IMR-90 (cell line): ENCODE data around the gene DPM1. TPM values are rescaled to one million over a fixed set of nuclear protein-coding genes. Genes with fewer than 3 reads are reported as not detected.

Source experiments
- ATAC-seq: fragments of 200-7000 bp; cut with Tn5 transposase; 2 replicates; pipeline ENCODE4 v1.9.1; 2020; ENCODE audit warnings: low read depth, mild to moderate bottlenecking, moderate library complexity
- BruUV-seq: library from RNA; stranded (reverse); fragments of 400-500 nt; replicated peaks from 2 replicates; lab custom pipeline; 2021; lab: Mats Ljungman, UMichigan
- CTCF ChIA-PET: fragments of 300-600 bp; formaldehyde crosslinking; extraction: SDS; loops from one replicate; lab custom pipeline; 2021; ENCODE audit warnings: antibody characterized with exemption; lab: Yijun Ruan, JAX
- POLR2A ChIA-PET: fragments of 300-600 bp; sonication (Branson Sonifier 250); formaldehyde crosslinking; loops from one replicate; lab custom pipeline; 2022; ENCODE audit warnings: antibody characterized with exemption; ENCODE audit not compliant: unreplicated experiment; lab: Charles Lee
- DNase-seq: peaks from one replicate; pipeline ENCODE4 v3.0.0; 2013
- H2AFZ ChIP-seq: replicated peaks from 2 replicates; pipeline ENCODE3; 2013; ENCODE audit warnings: low read length, mild to moderate bottlenecking; ENCODE audit not compliant: poor library complexity
- H2AK5ac ChIP-seq: 2 replicates; pipeline ENCODE4 v1.6.1; 2013; ENCODE audit warnings: low read depth, low read length, inconsistent platforms
- H2AK9ac ChIP-seq: replicated peaks from 2 replicates; pipeline ENCODE3; 2013; ENCODE audit warnings: mild to moderate bottlenecking, low read depth, low read length, moderate library complexity; ENCODE audit not compliant: poor library complexity
- H2BK120ac ChIP-seq: 2 replicates; pipeline ENCODE4 v1.6.1; 2013; ENCODE audit warnings: low read depth, low read length, inconsistent platforms
- H2BK15ac ChIP-seq: 3 replicates; pipeline ENCODE4 v1.6.1; 2013; ENCODE audit warnings: low read depth, low read length, inconsistent platforms
- H2BK20ac ChIP-seq: 2 replicates; pipeline ENCODE4 v1.6.1; 2013; ENCODE audit warnings: low read depth, mild to moderate bottlenecking, inconsistent platforms, low read length, moderate library complexity
- H2BK5ac ChIP-seq: 2 replicates; pipeline ENCODE4 v1.6.1; 2013; ENCODE audit warnings: mild to moderate bottlenecking, low read depth, low read length, inconsistent platforms; ENCODE audit not compliant: poor library complexity, severe bottlenecking
- H3K14ac ChIP-seq: replicated peaks from 2 replicates; pipeline ENCODE4 v1.6.1; 2013; ENCODE audit warnings: low read depth, low read length, inconsistent platforms
- H3K18ac ChIP-seq: 2 replicates; pipeline ENCODE4 v1.6.1; 2013; ENCODE audit warnings: low read depth, low read length, control low read depth
- H3K23ac ChIP-seq: 2 replicates; pipeline ENCODE4 v1.6.1; 2013; ENCODE audit warnings: low read depth, low read length, inconsistent platforms
- H3K27ac ChIP-seq: 2 replicates; pipeline ENCODE4 v1.5.1; 2013; ENCODE audit warnings: mild to moderate bottlenecking, control low read depth, low read length; ENCODE audit not compliant: insufficient read depth
- H3K27me3 ChIP-seq: 2 replicates; pipeline ENCODE4 v1.6.1; 2013; ENCODE audit warnings: low read length; ENCODE audit not compliant: control insufficient read depth, insufficient read depth
- H3K36me3 ChIP-seq: 2 replicates; pipeline ENCODE4 v1.6.1; 2013; ENCODE audit warnings: low read length, mixed read lengths; ENCODE audit not compliant: control insufficient read depth, insufficient read depth
- H3K4ac ChIP-seq: 2 replicates; pipeline ENCODE4 v1.6.1; 2013; ENCODE audit warnings: low read depth, low read length, inconsistent platforms
- H3K4me1 ChIP-seq: 2 replicates; pipeline ENCODE4 v1.6.1; 2013; ENCODE audit warnings: low read length, mixed read lengths; ENCODE audit not compliant: control insufficient read depth, insufficient read depth
- H3K4me2 ChIP-seq: 2 replicates; pipeline ENCODE4 v1.6.1; 2013; ENCODE audit warnings: low read depth, mild to moderate bottlenecking, control low read depth, low read length, moderate library complexity
- H3K4me3 ChIP-seq: 2 replicates; pipeline ENCODE4 v1.5.1; 2013; ENCODE audit warnings: low read depth, mild to moderate bottlenecking, control low read depth, low read length, moderate library complexity; ENCODE audit not compliant: insufficient read depth
- H3K56ac ChIP-seq: 2 replicates; pipeline ENCODE4 v1.6.1; 2013; ENCODE audit warnings: low read length, inconsistent platforms; ENCODE audit not compliant: insufficient read depth; ENCODE audit errors: extremely low read depth
- H3K79me1 ChIP-seq, 2 experiments: 2 replicates each; pipeline ENCODE4 v1.6.1; 2013; ENCODE audit warnings: low read length in 2 of 2, inconsistent platforms in 1 of 2, low read depth in 1 of 2
- H3K9ac ChIP-seq: 2 replicates; pipeline ENCODE4 v1.6.1; 2013; ENCODE audit warnings: low read depth, low read length, control low read depth
- H3K9me1 ChIP-seq: 2 replicates; pipeline ENCODE4 v1.6.1; 2013; ENCODE audit warnings: low read length, inconsistent platforms; ENCODE audit not compliant: insufficient read depth
- H3K9me3 ChIP-seq: 2 replicates; pipeline ENCODE4 v1.6.1; 2013; ENCODE audit warnings: low read length; ENCODE audit not compliant: control insufficient read depth, insufficient read depth
- H4K20me1 ChIP-seq: 2 replicates; pipeline ENCODE4 v1.6.1; 2013; ENCODE audit warnings: low read length, inconsistent platforms; ENCODE audit not compliant: insufficient read depth
- H4K5ac ChIP-seq: 2 replicates; pipeline ENCODE4 v1.6.1; 2013; ENCODE audit warnings: mild to moderate bottlenecking, low read depth, low read length, control low read depth
- H4K8ac ChIP-seq, 2 experiments: 2 replicates each; pipeline ENCODE4 v1.6.1; 2013; ENCODE audit warnings: low read depth in 2 of 2, low read length in 2 of 2, control low read depth in 1 of 2, inconsistent platforms in 1 of 2
- H4K91ac ChIP-seq: 2 replicates; pipeline ENCODE4 v1.6.1; 2013; ENCODE audit warnings: low read depth, low read length, inconsistent platforms; ENCODE audit not compliant: insufficient read depth
- BHLHE40 ChIP-seq: fragments of 150-350 bp; IDR thresholded peaks from 2 replicates; pipeline ENCODE4 v1.6.1; 2016; ENCODE audit warnings: mild to moderate bottlenecking, low read depth, low read length
- CEBPB ChIP-seq: IDR thresholded peaks from 2 replicates; pipeline ENCODE4 v1.6.1; 2012; ENCODE audit warnings: low read depth, low read length, improper control_type of control experiment
- CHD1 ChIP-seq: IDR thresholded peaks from 2 replicates; pipeline ENCODE4 v1.6.1; 2012; ENCODE audit warnings: low read depth, low read length, improper control_type of control experiment
- ELK1 ChIP-seq: fragments of 150-350 bp; IDR thresholded peaks from 2 replicates; pipeline ENCODE4 v1.6.1; 2016; ENCODE audit warnings: low read depth, mild to moderate bottlenecking, low read length, moderate library complexity, borderline replicate concordance
- FOS ChIP-seq: fragments of 150-350 bp; IDR thresholded peaks from 2 replicates; pipeline ENCODE4 v1.6.1; 2016; ENCODE audit warnings: low read depth, low read length
- MAFK ChIP-seq: IDR thresholded peaks from 2 replicates; pipeline ENCODE4 v1.6.1; 2012; ENCODE audit warnings: low read depth, low read length, improper control_type of control experiment
- MAZ ChIP-seq: IDR thresholded peaks from 2 replicates; pipeline ENCODE4 v1.6.1; 2012; ENCODE audit warnings: low read depth, mild to moderate bottlenecking, low read length, improper control_type of control experiment, moderate library complexity, borderline replicate concordance
- MXI1 ChIP-seq: IDR thresholded peaks from 2 replicates; pipeline ENCODE4 v1.6.1; 2012; ENCODE audit warnings: low read depth, mild to moderate bottlenecking, low read length, moderate library complexity, borderline replicate concordance
- NFE2L2 ChIP-seq: fragments of 150-350 bp; IDR thresholded peaks from 2 replicates; pipeline ENCODE4 v1.6.1; 2016; ENCODE audit warnings: low read depth, mild to moderate bottlenecking, low read length
- POLR2A ChIP-seq: IDR thresholded peaks from 2 replicates; pipeline ENCODE4 v1.6.1; 2012; ENCODE audit warnings: mild to moderate bottlenecking, low read depth, low read length
- RAD21 ChIP-seq: IDR thresholded peaks from 2 replicates; pipeline ENCODE4 v1.6.1; 2012; ENCODE audit warnings: low read length, improper control_type of control experiment
- RCOR1 ChIP-seq: IDR thresholded peaks from 2 replicates; pipeline ENCODE4 v1.6.1; 2012; ENCODE audit warnings: mild to moderate bottlenecking, low read length, improper control_type of control experiment; ENCODE audit not compliant: insufficient replicate concordance
- RFX5 ChIP-seq: IDR thresholded peaks from 2 replicates; pipeline ENCODE4 v1.8.0; 2012; ENCODE audit warnings: low read depth, mild to moderate bottlenecking, low read length, moderate library complexity
- SMC3 ChIP-seq: fragments of 150-350 bp; IDR thresholded peaks from 2 replicates; pipeline ENCODE4 v1.6.1; 2016; ENCODE audit warnings: low read depth, mild to moderate bottlenecking, antibody characterized with exemption, low read length, moderate library complexity
- USF2 ChIP-seq: fragments of 150-350 bp; IDR thresholded peaks from 2 replicates; pipeline ENCODE4 v1.6.1; 2017; ENCODE audit warnings: mild to moderate bottlenecking, antibody characterized with exemption, low read length, low read depth
- WGBS, 2 experiments: methylation state at CpG; one replicate each; pipeline versions ENCODE4 v1.1.5 to v1.1.7; 2013; ENCODE audit warnings: missing lambda C conversion rate in 2 of 2; ENCODE audit not compliant: insufficient read length in 1 of 2; ENCODE audit errors: extremely low coverage in 2 of 2; 5-methylcytosine and 5-hydroxymethylcytosine counted together
- dilution Hi-C: fragments of 300-500 bp; cut with HindIII; formaldehyde crosslinking; loops from one replicate; pipeline ENCODE4 v1.14.3; 2018; ENCODE audit warnings: low sequenced_read_pairs; ENCODE audit not compliant: unreplicated experiment
- in situ Hi-C: fragments of 300-500 bp; cut with MboI; formaldehyde crosslinking; loops from 3 replicates; pipeline ENCODE4 v1.14.3; 2019; ENCODE audit warnings: low sequenced_read_pairs, inconsistent platforms, mixed read lengths
- intact Hi-C: fragments of 100-400 bp; cut with micrococcal nuclease; formaldehyde crosslinking; loops from 2 replicates; pipeline ENCODE4 v1.10.0; 2022
- polyA plus RNA-seq, 3 experiments: library from polyadenylated mRNA; depleted of rRNA; stranded (reverse); fragments of >200 nt; gene quantifications; 2 replicates each; pipeline ENCODE4 v1.2.3, GENCODE V29; 2012; ENCODE audit warnings: low replicate concordance in 1 of 3
- total RNA-seq: library from RNA; depleted of rRNA; stranded (reverse); fragments of >200 nt; gene quantifications from 2 replicates; pipeline ENCODE4 v1.2.3, GENCODE V29; 2012
- TF ChIP-seq, protein P1 (sequence below): conservative IDR thresholded peaks from 2 replicates; pipeline ENCODE4 v1.5.1; 2012; ENCODE audit warnings: mild to moderate bottlenecking, low read depth, low read length, improper control_type of control experiment

Gene DPM1
- total and polyA plus RNA-seq, 2 of the 4 experiments (the other 2 are of a cell fraction) = 59.1 to 89.1 TPM

DNA sequence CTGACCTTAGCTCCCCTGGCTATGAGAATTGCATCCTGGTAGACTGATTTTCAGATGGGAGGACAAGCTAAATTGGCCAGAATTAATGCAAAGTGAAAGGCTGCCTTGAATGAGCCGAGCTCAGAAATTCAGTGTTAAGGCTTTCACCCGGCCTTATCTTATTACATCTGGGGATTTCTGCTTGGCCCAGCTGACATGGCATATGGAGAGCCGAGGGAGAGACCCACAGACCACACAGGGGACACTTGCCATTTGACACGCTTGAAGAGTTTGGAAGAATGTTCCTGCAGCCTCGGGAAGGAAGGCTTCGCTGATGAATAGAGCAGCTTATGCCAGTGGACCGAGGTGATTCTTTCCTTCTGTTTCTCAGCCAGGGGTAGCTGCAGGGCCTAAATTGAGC lies 9.3 kb upstream of the DPM1 start:
- Histone ChIP-seq H3K4ac (no peak overlapping the region), H2BK20ac (no peak overlapping the region), H3K36me3 (no peaks in the 10 kb centered on the region), H3K18ac (no peak overlapping the region), H4K5ac (no peak overlapping the region), H2AK9ac (no peak overlapping the region), H2AFZ (no peak overlapping the region), H3K14ac (no peak overlapping the region), H3K79me1 (no peaks in the 10 kb centered on the region; a peak in 1 of 4 replicates), H3K23ac (no peak overlapping the region), H3K9ac (no peak overlapping the region), H4K91ac (no peak overlapping the region), H3K27me3 (no peaks in the 10 kb centered on the region; the same call in 1 of the 2 replicates), H2BK15ac (no peak overlapping the region), H3K27ac (no peak overlapping the region), H2AK5ac (no peak overlapping the region), H4K8ac (no peak overlapping the region), H3K4me3 (no peak overlapping the region), H3K56ac (no peak overlapping the region), H2BK120ac (no peak overlapping the region), H3K9me1 (no peaks in the 10 kb centered on the region; the same call in 1 of the 2 replicates), H4K20me1 (no peaks in the 10 kb centered on the region), H3K9me3 (no peaks in the 10 kb centered on the region), H3K4me2 (no peak overlapping the region), H2BK5ac (no peak overlapping the region), H3K4me1 (no peaks in the 10 kb centered on the region)
- BruUV-seq = no TSS peak
- ChIA-PET POLR2A (no interaction called here), CTCF (no interaction called here)
- in situ Hi-C loops (no loop called here), intact Hi-C loops (no loop called here), dilution Hi-C loops (no loop called here)
- WGBS, 2 experiments = 47% methylated on average over 4 of the region's 7 CpGs; no CpG with 5 or more reads in 1 of the 2 experiments
- no peak for ATAC-seq
- no peak for DNase-seq
- TF ChIP-seq CEBPB = no peak
- TF ChIP-seq NFE2L2 = no peak
- TF ChIP-seq MAZ = no peak
- no peak for TF ChIP-seq FOS
- TF ChIP-seq RCOR1 = no peak
- TF ChIP-seq POLR2A = no peak
- TF ChIP-seq, protein P1, sequence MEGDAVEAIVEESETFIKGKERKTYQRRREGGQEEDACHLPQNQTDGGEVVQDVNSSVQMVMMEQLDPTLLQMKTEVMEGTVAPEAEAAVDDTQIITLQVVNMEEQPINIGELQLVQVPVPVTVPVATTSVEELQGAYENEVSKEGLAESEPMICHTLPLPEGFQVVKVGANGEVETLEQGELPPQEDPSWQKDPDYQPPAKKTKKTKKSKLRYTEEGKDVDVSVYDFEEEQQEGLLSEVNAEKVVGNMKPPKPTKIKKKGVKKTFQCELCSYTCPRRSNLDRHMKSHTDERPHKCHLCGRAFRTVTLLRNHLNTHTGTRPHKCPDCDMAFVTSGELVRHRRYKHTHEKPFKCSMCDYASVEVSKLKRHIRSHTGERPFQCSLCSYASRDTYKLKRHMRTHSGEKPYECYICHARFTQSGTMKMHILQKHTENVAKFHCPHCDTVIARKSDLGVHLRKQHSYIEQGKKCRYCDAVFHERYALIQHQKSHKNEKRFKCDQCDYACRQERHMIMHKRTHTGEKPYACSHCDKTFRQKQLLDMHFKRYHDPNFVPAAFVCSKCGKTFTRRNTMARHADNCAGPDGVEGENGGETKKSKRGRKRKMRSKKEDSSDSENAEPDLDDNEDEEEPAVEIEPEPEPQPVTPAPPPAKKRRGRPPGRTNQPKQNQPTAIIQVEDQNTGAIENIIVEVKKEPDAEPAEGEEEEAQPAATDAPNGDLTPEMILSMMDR = no peak
- no peak for TF ChIP-seq USF2
- no peak for TF ChIP-seq RAD21
- no peak for TF ChIP-seq MAFK
- no peak for TF ChIP-seq CHD1
- TF ChIP-seq BHLHE40 = no peak
- TF ChIP-seq MXI1 = no peak
- no peak for TF ChIP-seq RFX5
- no peak for TF ChIP-seq SMC3
- TF ChIP-seq ELK1 = no peak
